Measurements from ENCODE around the gene MCC.

DNA sequence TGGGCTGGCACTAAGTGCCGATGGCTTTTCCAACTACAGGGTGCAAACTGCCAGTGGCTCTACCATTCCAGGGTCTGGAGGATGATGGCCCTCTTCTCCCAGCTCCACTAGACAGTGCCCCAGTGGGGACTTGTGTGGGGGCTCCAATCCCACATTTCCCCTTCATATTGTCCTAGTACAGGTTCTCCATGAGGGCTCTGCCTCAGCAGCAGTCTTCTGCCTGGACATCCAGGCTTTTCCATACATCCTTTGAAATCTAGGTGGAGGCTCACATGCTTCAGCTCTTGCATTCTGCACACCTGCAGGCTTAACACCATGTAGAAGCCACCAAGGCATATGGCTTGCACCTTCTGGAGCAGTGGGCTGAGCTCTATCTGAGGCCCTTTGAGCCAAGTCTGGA lies 123.8 kb downstream of the MCC start:
- TF ChIP-seq EZH2 (IDR thresholded peaks at IDR 0.05; ENCODE audit: insufficient read depth, poor library complexity, severe bottlenecking) (no peak), EZH2phosphoT487 (IDR thresholded peaks at IDR 0.05; ENCODE audit: insufficient read depth, low read depth) (no peak)
